Motor neuron (in vitro differentiated cells): ENCODE measurements around the gene KLHL9. TPM values are rescaled to one million over a fixed set of nuclear protein-coding genes. Genes with fewer than 3 reads are reported as not detected.

Experiments used
- total RNA-seq, 8 experiments: library from RNA; unstranded; fragments of 300-600 nt; gene quantifications; 2 replicates each; pipeline versions ENCODE4 v1.2.3 to v1.2.4, GENCODE V29; 2022

The KLHL9 gene
- total RNA-seq, 8 experiments from 2014 or later = 25.6 to 44.6 (median 36.9) TPM

Other genes starting within 250 kb of the KLHL9 start
- gene IFNW1, start 193.6 kb downstream of the KLHL9 start, total RNA-seq = under 1 TPM in 3 of 8 experiments, not detected in 5; 0.05 to 0.29 (median 0.13) TPM
- under 1 TPM in 2 of 8 experiments, not detected in 6; 0.25 to 0.45 TPM for gene IFNA21, start 168.7 kb downstream of the KLHL9 start, total RNA-seq
- under 1 TPM in 1 of 8 experiments, not detected in 7; 0.71 TPM for gene IFNA4, start 147.8 kb downstream of the KLHL9 start, total RNA-seq
- gene IFNA7, start 133.2 kb downstream of the KLHL9 start, total RNA-seq = under 1 TPM in 2 of 8 experiments, not detected in 6; 0.32 to 0.52 TPM
- gene IFNA10, start 128.3 kb downstream of the KLHL9 start, total RNA-seq = under 1 TPM in 2 of 8 experiments, not detected in 6; 0.23 to 0.57 TPM
- gene IFNA16, start 118.1 kb downstream of the KLHL9 start, total RNA-seq = under 1 TPM in 2 of 8 experiments, not detected in 6; 0.21 to 0.36 TPM
- gene IFNA17, start 107.2 kb downstream of the KLHL9 start, total RNA-seq = under 1 TPM in 2 of 8 experiments, not detected in 6; 0.23 to 0.38 TPM
- under 1 TPM in 1 of 8 experiments, not detected in 7; 0.28 TPM for gene IFNA14, start 95.4 kb downstream of the KLHL9 start, total RNA-seq
- not detected for gene IFNA5, start 30.1 kb downstream of the KLHL9 start, total RNA-seq
- gene IFNA6, start 15.5 kb upstream of the KLHL9 start, total RNA-seq = under 1 TPM in 1 of 8 experiments, not detected in 7; 0.43 TPM
- under 1 TPM in 2 of 8 experiments, not detected in 6; 0.23 to 0.24 TPM for gene IFNA13, start 32.7 kb upstream of the KLHL9 start, total RNA-seq
- under 1 TPM in 1 of 8 experiments, not detected in 7; 0.33 TPM for gene IFNA2, start 50.0 kb upstream of the KLHL9 start, total RNA-seq
- gene IFNA8, start 73.7 kb upstream of the KLHL9 start, total RNA-seq = not detected
- under 1 TPM in 1 of 8 experiments, not detected in 7; 0.67 TPM for gene IFNA1, start 105.0 kb upstream of the KLHL9 start, total RNA-seq
- 1 to 10 TPM in 1 of 8 experiments, not detected in 7; 1.2 TPM for gene IFNE, start 146.9 kb upstream of the KLHL9 start, total RNA-seq